HT1080 (cell line): ENCODE measurements around the gene SORCS2. TPM values are rescaled to one million over a fixed set of nuclear protein-coding genes. Genes with fewer than 3 reads are reported as not detected.

Experiments
- DNase-seq: peaks from one replicate; pipeline ENCODE4 v3.0.0-alpha.2; 2015; ENCODE audit warnings: low read depth
- total RNA-seq: library from RNA; depleted of rRNA; stranded (reverse); fragments of >200 nt; shearing (Covaris generic); gene quantifications from 2 replicates; pipeline ENCODE4 v1.2.3, GENCODE V29; 2014

The SORCS2 gene
- total RNA-seq, 1 experiment from 2014 or later: 5.4 TPM

- DNase-seq: no peak
Observed at GRCh38 chr4:7319024-7319423, 126.7 kb downstream of the SORCS2 start.

DNA sequence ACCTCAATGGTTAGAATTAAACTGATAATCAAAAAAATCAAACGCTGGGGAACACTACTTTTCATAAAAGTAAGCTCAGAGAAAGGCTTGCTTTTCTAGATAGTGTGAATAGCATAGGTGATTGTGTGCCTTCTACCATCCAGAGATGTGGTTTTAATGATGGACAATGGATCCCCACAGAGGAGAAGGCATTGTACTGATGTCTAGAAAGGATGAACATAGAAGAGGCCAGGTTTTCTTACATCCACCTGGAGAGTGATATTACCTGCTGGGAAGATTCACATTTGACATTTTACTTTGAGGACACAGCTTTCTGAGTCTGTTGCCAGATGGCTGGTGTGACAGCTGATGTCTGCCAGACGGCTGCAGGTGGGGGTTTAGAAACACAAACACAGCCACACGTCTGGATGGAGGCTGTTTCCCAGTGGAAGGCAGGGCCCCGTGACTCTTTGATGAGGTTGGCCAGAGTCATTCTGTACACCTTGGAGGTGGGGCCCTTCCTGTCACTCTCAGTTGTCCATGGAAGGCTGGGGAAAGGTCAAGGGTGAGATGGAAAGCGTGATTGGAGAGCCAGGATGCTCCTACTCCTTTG is 128.0 kb downstream of the SORCS2 start:
- DNase-seq: no peak

- DNase-seq: no peak
Observed at GRCh38 chr4:7322166-7322991, 130.0 kb downstream of the SORCS2 start.

DNA sequence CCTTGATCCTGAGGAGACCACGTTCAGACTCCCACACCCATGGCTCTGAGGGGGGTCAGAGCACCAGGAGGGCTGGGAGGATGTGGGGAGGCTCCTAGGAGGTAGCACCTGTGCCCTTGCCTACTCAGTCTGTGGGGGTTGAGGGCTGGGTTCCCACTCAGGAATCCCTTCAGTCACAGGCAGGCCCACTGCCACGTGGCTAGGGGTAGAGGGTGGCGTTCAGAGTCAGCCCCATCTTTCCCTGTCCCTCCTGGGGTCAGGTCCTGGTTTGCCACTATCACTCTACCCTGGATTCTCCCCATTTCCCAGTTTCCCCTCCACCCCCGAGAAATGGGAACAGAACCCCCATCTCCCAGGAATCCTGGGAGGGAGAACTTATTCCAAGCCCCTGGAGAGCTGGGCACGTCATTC is 131.1 kb downstream of the SORCS2 start:
- no peak for DNase-seq

DNA sequence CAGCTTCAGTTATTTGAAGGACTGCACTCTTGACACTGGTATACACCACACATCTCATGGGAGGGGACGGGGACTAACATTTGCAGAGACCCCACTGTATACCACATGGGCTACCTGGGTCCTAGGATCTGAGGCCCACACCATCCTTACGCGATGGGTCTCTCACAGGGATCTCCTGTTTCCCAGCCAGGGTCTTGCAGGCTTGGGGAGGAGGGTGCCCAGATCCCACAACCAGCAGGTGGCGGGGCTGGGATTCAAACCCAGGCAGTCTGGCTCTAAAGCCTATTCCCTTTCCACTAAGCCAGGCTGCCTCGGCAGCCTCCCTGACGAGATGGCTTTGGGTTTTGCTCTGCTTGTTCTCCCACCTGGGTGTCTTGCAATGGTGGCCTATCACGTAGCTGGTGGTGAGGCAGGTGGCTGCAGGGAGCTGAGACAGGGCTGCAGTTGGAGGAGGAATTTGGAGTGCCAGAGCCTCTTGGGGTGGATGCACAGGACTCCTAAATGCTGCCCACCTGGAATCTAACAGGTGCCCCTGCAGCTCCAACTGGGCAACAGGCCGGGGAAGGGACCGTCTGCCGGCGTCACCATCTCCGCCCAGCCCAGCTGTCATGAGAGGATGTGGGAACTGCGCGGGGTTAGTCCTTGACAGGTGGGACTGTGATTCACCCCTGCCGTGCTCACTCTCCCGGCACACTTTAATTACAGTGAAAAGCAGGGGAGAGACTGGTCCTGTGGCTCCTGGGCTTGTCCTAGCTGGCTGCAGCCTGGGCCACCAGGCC is 131.7 kb downstream of the SORCS2 start:
- peak; percentile 73 for DNase-seq

- DNase-seq: no peak
Observed at GRCh38 chr4:7324651-7325121, 132.3 kb downstream of the SORCS2 start.

DNA sequence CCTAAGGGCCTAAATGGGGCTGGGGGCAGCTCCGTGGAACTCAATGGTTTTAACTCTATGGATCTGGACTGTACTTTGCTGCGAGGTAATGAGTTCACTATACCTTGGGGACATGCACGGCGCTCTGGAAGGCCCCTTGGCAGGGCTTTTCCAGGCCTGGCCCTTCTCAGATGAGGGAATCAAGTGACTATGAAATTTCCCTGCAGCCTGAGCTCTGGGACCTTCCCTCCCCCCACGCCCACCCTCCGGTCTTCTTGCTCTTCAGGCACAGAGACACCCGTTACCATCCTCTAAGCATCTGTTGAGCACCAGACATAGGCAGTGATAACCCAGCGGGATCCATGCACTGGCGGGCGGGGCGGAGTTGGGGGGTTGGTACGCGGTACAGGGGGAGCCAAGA is 133.2 kb downstream of the SORCS2 start:
- no peak for DNase-seq

DNA sequence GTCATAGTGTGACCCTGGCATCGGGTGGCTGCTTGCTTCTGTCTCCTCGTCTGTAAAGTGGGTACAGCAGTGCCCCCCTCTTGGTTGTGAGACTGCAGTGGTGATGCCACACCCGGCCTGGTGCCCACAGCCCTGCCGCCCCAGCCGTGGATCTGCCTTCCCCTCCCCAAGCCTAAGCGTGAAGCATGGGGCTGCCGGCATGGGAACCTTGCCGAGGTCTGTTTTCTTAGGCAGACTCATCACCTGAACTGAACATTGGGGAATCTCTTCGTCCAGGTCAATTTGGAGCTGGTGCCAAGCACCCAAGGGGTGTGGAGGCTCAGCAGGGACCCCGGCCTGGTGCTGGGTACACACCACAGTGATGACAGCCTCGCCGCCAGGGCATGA is 134.0 kb downstream of the SORCS2 start:
- DNase-seq: no peak

DNA sequence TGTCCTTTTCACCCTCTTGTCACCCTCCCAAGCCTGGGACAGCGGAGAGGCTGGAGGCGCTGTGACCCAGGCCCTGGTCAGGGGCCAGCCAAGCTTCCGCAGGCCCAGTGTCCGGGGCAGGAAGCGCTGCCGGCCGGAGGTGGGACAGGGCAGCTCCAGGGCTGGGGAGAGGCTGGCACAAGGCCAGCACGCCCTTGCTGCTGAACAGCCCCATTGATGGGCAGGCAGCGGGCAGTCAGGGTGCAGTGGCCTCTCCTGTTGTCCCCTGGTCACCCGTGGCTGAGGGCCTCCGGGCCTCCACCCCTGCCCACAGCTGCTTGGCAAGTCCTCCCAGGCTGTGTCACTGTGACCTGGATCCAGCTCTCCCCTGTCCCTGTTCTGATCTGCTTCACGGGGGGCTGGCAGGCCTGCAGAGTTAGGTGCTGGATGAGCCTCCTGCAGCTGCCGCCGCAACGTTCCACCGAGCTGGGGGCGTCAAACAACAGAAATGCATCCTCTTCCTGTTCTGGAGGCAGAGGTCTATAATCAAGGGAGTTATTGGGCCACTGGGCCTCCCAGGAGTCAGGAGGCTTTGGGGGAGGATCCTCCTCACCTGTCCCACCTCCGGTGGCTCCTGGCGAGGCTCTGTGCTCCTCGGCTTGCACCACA is 134.5 kb downstream of the SORCS2 start:
- DNase-seq: no peak

- no peak for DNase-seq
Observed at GRCh38 chr4:7327341-7327885, 135.1 kb downstream of the SORCS2 start.

DNA sequence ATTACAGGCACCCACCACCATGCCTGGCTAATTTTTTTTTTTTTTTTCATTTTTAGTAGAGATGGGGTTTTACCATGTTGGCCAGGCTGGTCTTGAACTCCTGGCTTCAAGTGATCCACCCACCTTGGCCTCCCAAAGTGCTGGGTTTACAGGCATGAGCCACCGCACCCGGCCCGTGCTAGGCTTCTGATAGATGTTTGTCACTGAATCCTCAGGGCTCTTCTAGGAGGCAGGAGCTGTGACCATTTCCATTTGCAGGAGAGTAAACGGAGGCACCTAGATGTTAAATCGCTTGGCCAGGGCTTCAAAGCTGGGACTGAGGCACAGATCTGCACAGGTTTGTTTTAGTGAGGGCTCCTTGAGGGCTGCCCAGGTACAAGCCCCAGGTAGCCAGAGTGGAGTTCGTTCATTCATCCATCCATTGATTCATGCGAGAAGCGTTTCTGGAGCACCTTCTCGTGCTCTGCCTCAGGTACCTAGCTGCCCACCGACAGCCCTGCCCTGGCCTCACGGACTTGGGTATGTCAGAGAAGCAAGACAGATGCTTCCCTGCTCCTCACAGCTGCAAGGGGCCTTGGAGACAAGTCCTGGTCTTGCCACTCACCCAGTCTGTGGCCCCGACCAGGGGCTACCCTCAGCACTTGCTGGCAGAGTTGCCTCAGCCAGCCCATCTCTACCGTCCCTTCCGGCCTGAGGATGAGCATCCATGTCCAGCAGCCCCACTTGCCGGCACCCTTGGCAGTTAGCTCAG is 136.0 kb downstream of the SORCS2 start:
- DNase-seq: no peak

DNA sequence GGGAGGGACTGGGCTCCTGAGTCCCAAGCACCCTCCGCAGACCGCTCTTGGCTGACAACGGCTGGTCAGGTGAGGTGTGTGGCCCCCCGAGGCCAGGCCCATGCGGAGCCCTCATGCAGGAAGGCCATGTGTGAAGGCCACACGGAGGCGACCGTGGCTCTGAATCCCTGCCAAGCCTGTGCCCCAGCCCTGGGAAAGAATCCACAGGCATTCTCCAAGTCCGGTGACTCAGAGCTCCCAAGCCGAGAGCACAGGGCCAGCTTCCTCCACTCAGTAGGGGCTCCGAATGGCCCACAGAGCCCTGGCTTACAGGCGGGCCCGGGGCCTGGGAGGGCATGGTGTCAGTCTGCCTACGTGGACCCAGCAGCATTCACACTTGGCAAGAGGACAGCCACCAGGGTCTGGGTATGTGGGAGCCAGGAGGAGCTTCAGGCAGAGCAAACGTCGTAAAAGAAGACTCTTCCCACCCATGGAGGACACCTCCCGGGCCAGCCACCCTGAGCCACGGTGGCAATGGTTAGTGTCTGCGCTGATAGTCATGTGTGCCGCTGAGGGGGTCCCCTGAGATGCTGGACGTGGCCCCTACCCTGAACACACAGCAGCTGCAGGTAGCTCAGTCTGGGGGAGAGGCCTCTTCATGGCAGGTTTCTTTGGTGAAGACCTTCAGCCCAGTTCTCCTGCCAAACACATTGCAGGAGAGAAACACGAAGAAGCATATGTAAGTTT is 136.7 kb downstream of the SORCS2 start:
- DNase-seq: peak; percentile 88

DNA sequence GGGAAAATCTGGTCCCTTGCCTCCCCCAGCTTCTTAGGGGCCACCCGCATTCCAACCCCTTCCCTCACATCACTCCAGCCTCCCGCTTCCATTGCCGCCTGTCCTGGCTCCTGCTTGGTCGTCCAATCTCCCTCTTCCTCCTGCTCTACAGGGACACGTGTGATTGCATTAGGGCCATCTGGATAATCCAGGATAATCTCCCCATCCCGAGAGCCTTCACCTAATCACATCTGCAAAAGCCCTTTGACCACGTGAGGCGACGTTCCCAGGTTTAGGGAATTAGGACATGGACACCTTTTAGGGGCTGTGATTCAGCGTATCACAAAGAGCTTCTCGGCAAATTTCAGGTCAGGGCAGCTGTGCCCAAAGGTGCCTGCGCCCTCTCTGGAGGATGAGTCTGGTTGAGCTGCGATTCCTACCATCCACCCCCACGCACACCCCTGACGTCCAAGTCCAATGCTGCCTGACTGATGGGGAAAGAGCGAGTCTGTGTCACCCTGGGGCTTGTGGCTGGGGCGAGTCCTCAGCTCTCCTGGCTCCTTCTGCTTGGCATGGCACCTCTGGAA is 137.8 kb downstream of the SORCS2 start:
- no peak for DNase-seq

DNA sequence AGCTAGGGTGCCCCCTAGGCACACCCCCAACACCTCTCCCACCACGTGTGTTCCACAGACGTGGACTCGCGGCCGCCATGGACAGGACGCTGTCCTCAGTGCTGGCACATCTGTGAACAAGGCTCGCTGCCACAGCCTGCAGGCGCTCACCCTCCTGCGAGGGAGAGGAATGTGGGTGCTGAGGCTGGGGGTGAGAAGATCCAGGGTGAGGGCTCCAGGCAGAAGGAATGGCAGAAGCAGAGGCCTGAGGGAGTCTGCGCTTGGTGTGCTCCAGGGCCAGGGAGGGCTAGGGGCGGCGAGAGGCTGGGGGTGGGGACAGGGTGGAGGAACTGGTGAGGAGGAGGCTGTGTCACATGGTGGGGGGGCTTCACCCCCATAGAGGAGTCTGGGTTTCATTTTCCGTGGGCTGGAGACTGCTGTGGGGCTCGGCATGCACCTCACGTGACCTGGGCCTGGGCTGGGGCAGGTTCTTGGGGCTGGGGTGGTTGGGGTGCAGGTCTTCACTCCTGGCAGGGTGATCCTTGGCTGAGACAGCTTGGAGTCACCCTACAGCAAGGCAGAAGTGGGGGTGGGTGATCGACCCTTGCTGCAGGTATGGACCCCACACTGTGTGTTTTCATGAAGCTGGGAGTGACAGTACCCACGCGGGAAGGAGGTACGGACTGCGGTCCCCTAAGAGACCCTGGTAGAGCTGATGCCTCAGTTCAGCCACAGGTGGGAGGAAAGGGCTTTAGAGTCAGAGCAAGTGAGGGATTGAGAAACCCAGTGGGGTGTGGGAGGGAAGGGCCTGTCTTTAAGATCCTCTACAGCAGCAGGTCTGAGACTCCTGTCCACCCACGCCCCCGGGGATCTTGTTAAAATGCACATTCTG is 138.7 kb downstream of the SORCS2 start:
- DNase-seq: no peak

DNA sequence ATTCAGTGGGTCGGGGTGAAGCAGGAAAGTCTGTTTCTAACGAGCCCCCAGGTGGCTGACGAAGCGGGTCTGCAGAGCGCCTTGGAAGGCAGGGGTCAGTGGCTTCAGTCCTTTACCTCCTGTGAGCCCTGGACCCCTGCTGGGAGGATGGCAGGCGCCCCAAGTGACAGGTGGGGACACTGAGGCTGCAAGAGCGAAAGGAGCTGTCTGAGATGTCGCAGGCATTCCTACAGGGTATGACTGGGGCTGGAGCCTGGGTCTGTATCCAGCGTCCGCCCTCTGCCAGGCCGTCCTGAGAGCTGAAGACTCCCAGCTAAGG is 139.3 kb downstream of the SORCS2 start:
- DNase-seq: no peak

DNA sequence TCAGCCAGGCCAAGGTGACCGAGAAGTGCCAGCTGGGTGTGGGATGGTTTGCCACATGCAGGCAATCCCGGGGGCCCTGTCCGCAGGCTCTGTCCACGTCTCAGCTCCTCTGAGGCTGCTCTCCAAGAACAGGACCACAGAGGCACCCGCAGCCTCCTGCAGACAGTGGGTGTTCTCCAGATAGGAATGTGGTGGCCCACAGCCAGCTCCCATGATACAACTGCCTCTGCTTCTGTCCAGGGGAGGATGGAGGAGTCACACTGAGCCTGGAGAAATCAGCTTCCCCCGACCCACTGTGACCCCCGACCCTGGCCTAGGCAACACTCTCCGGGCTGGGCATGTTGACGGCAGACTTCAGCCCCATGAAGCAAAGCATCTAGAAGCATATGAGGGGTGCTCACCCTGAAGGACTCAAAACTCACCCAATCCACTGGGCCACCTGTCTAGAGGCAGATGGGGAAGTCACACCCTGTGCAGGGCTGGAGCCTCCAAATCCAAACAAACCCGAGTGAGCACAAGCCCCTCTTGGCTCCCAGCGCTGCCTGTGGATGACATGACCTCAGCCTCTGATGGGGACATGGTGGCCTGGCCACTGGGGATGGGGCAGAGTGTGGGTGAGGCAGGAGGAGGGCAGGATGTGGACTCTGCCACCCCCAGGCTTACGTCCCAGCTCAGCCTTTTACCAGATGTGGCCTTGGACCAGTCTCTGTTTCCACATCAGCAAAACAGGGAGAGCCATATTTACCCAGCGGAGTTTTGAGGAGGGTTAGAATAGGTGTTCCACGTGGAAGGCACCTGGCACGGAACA is 140.1 kb downstream of the SORCS2 start:
- DNase-seq: peak; percentile 62

DNA sequence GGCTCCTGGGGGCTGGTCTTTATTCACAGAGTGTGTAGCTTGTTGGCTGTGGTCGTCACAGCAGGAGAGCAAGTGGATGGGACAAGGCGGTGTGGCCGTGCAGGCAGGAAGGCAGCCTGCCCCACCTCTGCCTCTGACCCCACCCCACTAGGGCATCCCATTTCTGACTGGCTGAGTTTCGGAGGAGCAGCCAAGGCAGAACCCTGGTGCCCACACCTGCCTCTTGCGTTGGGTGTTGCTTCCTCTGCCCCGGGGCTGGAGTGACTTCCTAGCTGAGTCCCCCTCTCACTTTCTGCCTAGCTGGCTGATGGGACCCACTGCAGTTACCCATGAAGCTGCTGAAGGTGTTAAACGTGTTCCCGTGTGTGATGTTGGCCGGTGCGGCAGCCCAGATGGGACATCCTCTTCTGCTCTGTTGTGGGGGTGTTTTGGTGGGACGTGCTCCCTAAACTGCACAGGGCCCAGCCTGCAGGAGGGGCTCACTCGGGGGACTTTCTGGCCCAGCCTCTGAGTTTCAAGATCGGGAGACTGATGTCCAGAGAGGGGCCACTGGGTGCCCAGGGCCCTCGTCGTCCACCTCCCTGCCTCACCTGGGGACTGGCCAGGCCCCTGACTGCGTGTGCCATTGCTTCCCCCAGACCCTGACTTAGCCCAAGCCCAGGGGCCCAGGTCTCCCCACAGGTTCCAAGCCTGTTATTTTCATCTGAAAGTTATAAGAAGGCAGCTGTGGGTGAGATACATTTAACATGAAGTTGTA is 140.9 kb downstream of the SORCS2 start:
- DNase-seq: no peak
